DOHH2 (cell line): Measurements from ENCODE around the gene ABHD12.

Source experiments
- CTCF ChIP-seq: fragments of 200-600 bp; sonication (generic); IDR thresholded peaks from one replicate; pipeline ENCODE4 v1.5.1; 2014; ENCODE audit warnings: antibody characterized with exemption, mild to moderate bottlenecking, low read depth, low read length; ENCODE audit not compliant: poor library complexity, severe bottlenecking
- EZH2phosphoT487 ChIP-seq: fragments of 200-600 bp; sonication (generic); IDR thresholded peaks from 2 replicates; pipeline ENCODE4 v1.6.1; 2017; ENCODE audit warnings: borderline replicate concordance, mild to moderate bottlenecking, antibody characterized with exemption, low read length, moderate library complexity, mixed read lengths

GRCh38 chr20:25251558-25251957 is 139.1 kb downstream of the ABHD12 start:
- no peak for TF ChIP-seq CTCF
- TF ChIP-seq EZH2phosphoT487 = no peak
